HUES64 (cell line): Measurements from ENCODE around the gene CCDC40.
"Not testable (repeated sequence)": the region's sequence is repeated elsewhere in the genome, so short reads cannot be mapped to it uniquely, and the experiment has no call there.

Source experiments
- H3K27ac ChIP-seq: 2 replicates; pipeline ENCODE4 v1.7.0; 2013; ENCODE audit warnings: low read depth, low read length, inconsistent platforms
- H3K27me3 ChIP-seq: 2 replicates; pipeline ENCODE4 v1.6.1; 2013; ENCODE audit warnings: mild to moderate bottlenecking, low read length; ENCODE audit not compliant: insufficient read depth
- H3K36me3 ChIP-seq: 2 replicates; pipeline ENCODE4 v1.6.1; 2013; ENCODE audit warnings: mild to moderate bottlenecking, low read length; ENCODE audit not compliant: insufficient read depth
- H3K4me1 ChIP-seq: 2 replicates; pipeline ENCODE4 v1.6.1; 2013; ENCODE audit warnings: mild to moderate bottlenecking, low read length, moderate library complexity; ENCODE audit not compliant: insufficient read depth
- H3K4me3 ChIP-seq: 2 replicates; pipeline ENCODE4 v1.5.1; 2013; ENCODE audit warnings: mild to moderate bottlenecking, low read length, moderate library complexity
- H3K9ac ChIP-seq: 2 replicates; pipeline ENCODE4 v1.6.1; 2013; ENCODE audit warnings: mild to moderate bottlenecking, low read depth, low read length
- H3K9me3 ChIP-seq: 2 replicates; pipeline ENCODE4 v1.6.1; 2013; ENCODE audit warnings: low read depth, low read length; ENCODE audit not compliant: insufficient read depth
- WGBS: fragments of 150-250, 120-280 bp; methylation state at CpG from one replicate; pipeline ENCODE4 v1.1.7; 2013; ENCODE audit warnings: missing lambda C conversion rate; 5-methylcytosine and 5-hydroxymethylcytosine counted together

CCDC40 gene

DNA sequence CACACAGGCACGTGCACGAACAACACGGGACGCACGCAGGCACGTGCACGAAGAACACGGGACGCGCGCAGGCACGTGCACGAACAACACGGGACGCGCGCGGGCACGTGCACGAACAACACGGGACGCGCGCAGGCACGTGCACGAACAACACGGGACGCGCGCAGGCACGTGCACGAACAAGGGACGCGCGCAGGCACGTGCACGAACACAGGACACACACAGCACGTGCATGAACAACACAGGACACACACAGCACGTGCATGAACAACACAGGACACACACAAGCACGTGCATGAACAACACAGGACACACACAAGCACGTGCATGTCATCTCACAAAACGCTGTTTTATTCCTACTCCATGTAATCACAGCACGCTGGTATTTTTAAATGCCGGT is 53.7 kb downstream of the CCDC40 start:
- H3K4me1 ChIP-seq, H3K27me3 ChIP-seq, H3K36me3 ChIP-seq, H3K27ac ChIP-seq, H3K9ac ChIP-seq, H3K4me3 ChIP-seq, H3K9me3 ChIP-seq: not testable (repeated sequence)
- WGBS: 93% methylated on average over 44 of the region's 44 CpGs

GRCh38 chr17:80091376-80091775 is 54.9 kb downstream of the CCDC40 start:
- Histone ChIP-seq H3K4me3 (no peak overlapping the region), H3K9ac (no peak overlapping the region), H3K4me1 (no peaks in the 10 kb centered on the region), H3K27me3 (no peaks in the 10 kb centered on the region), H3K27ac (no peak overlapping the region), H3K9me3 (no peaks in the 10 kb centered on the region), H3K36me3 (no peaks in the 10 kb centered on the region)
- WGBS: 76% methylated on average over 4 of the region's 4 CpGs

DNA sequence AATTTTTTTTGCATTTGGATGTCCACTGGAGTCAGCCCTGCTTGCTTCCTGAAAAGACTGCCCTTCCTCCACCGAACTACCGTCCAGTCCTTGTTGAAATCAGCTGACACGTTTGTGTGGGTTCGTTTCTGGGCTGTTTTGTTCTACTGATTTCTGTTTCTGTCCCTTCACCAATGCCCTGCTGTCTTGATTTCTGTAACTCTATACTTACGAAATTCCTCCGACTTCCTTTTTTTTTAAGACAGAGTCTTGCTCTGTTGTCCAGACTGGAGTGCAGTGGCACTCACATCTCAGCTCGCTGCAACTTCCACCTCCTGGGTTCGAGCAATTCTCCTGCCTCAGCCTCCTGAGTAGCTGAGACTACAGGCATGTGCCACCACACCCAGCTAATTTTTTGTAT is 56.5 kb downstream of the CCDC40 start:
- no peaks in the 10 kb centered on the region for H3K36me3 ChIP-seq
- no peak overlapping the region for H3K27ac ChIP-seq
- H3K27me3 ChIP-seq: no peaks in the 10 kb centered on the region
- H3K4me1 ChIP-seq: no peaks in the 10 kb centered on the region
- no peak overlapping the region for H3K4me3 ChIP-seq
- no peaks in the 10 kb centered on the region for H3K9me3 ChIP-seq
- 95% methylated on average over 8 of the region's 8 CpGs for WGBS
- H3K9ac ChIP-seq: no peak overlapping the region

GRCh38 chr17:80095038-80095843 is 58.8 kb downstream of the CCDC40 start:
- no peak overlapping the region for H3K9ac ChIP-seq
- H3K27ac ChIP-seq: no peak overlapping the region
- no peaks in the 10 kb centered on the region for H3K4me1 ChIP-seq
- no peaks in the 10 kb centered on the region for H3K36me3 ChIP-seq
- H3K4me3 ChIP-seq: no peak overlapping the region
- 91% methylated on average over 37 of the region's 37 CpGs for WGBS
- H3K27me3 ChIP-seq: peaks cover 1% of the 10 kb centered on the region; the same call in 1 of the 2 replicates
- no peaks in the 10 kb centered on the region for H3K9me3 ChIP-seq

DNA sequence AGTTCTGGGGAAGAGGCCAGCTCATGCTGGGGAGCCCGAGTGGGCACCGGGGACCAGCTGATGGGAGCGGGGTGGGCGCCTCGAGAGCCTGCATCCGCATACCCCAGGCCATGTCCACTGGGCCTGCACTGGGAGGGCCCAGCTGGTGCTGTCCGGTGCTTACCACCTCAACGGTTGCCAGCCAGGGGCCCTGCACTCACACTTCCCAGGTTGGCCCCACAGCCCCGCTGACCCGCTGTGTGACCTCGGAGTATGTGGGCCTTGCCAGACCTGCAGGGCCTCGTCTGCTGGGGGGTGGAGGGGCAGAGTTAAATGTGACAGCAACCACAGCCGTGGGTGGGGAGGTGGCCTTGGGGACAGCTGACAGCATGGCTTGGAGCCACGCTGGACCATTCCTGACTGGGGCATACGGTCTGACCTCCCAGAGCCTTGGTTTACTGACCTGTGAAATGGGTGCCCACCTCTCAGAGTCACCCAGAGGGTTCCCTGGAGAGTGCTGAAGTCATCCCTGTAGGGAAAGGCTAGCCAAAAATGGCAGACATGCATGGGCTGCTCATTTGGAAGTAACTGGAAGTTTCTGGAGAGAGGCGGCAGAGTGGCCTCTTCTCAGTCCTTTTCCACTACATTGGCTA is 59.5 kb downstream of the CCDC40 start:
- no peak overlapping the region for H3K9ac ChIP-seq
- 93% methylated on average over 16 of the region's 16 CpGs for WGBS
- H3K9me3 ChIP-seq: no peaks in the 10 kb centered on the region
- no peaks in the 10 kb centered on the region for H3K36me3 ChIP-seq
- no peak overlapping the region for H3K27ac ChIP-seq
- H3K4me1 ChIP-seq: no peaks in the 10 kb centered on the region
- no peak overlapping the region for H3K4me3 ChIP-seq
- H3K27me3 ChIP-seq: peaks cover 8% of the 10 kb centered on the region

DNA sequence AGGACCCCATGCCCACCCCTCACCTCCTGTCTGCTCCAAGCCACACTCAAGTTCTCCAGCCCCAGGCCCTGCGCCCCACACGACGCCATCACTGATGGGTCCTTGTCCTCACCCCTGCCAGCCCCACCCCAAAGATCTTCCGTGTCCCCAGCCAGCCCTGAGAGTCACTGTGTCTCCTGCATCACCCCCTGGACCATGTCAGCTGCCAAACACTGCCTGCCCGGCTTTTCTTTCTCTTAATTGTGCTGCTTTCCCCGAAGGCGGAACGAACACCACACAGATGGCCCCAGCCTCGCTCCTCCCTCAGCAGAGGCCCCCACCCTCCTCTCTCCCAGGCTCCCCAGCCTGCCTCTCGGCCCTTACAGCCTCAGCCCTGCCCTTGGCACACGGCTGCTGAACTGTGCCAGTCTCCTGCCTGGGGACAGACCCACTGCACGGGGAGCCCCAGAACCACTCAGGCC is 60.1 kb downstream of the CCDC40 start:
- WGBS: 87% methylated on average over 12 of the region's 12 CpGs
- peaks cover 8% of the 10 kb centered on the region for H3K27me3 ChIP-seq
- H3K27ac ChIP-seq: no peak overlapping the region
- H3K4me3 ChIP-seq: no peak overlapping the region
- no peaks in the 10 kb centered on the region for H3K36me3 ChIP-seq
- H3K9ac ChIP-seq: no peak overlapping the region
- H3K9me3 ChIP-seq: no peaks in the 10 kb centered on the region
- no peaks in the 10 kb centered on the region for H3K4me1 ChIP-seq

DNA sequence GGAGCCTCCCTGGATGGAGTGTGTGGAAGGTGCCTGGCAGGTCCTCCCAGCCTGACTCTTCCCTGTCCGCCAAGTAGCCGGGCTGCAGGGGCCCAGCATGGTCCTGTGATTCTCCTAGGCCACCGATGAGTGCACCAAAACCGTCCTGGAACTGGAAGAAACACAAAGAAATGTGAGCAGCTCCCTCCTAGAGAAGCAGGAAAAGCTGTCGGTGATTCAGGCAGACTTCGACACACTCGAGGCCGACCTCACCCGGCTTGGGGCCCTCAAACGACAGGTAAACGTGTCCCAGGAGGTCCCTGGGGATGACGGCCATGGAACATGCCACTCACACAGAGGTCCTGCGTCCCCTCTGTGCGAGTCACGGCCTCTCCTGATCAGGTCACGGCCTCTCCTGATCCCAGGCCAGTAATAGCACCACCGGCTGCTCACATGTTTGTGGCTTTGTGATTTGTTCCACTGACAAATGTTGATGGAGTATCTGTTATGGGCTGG is 60.7 kb downstream of the CCDC40 start:
- Histone ChIP-seq H3K9me3 (no peaks in the 10 kb centered on the region), H3K4me3 (no peak overlapping the region), H3K9ac (no peak overlapping the region), H3K27me3 (peaks cover 8% of the 10 kb centered on the region), H3K27ac (no peak overlapping the region), H3K4me1 (0 out of 2 replicates have a peak, but pooled peaks cover under 1% of the 10 kb centered on the region), H3K36me3 (no peaks in the 10 kb centered on the region)
- WGBS: 94% methylated on average over 17 of the region's 17 CpGs

- Histone ChIP-seq H3K9me3 (no peaks in the 10 kb centered on the region), H3K27ac (no peak overlapping the region), H3K27me3 (peaks cover 8% of the 10 kb centered on the region), H3K36me3 (no peaks in the 10 kb centered on the region), H3K4me1 (peaks cover 8% of the 10 kb centered on the region; the same call in 1 of the 2 replicates), H3K9ac (no peak overlapping the region), H3K4me3 (no peak overlapping the region)
- 90% methylated on average over 23 of the region's 23 CpGs for WGBS
These were observed 61.6 kb downstream of the CCDC40 start for GRCh38 chr17:80097844-80098691.

DNA sequence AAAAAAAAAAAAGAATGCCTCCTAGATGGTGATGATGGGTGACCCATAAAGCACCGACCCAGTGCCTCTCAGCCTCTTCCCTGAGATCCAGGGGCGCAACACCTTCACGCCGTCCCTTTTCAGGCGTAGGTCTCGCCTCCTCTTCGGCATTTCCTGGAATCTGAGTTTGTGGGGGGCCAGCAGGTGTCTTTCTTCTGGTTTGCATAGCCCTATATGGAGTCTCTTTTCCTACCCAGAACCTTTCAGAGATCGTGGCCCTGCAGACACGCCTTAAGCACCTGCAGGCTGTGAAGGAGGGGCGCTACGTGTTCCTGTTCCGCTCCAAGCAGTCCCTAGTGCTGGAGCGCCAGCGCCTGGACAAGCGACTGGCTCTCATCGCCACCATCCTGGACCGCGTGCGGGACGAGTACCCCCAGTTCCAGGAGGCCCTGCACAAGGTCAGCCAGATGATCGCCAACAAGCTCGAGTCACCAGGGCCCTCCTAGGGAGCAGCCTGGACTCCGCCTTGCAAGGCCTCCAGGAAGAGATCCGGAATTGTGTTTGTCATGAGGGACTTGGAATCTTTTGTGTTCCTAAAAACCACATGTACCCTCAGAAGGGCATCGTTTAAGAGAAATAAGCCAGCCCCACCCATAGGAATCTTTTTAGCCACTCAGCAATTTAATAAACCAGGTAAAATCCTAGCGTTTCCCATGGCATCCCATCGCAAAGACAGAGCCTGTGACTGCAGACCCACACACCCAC is 63.0 kb downstream of the CCDC40 start:
- no peak overlapping the region for H3K9ac ChIP-seq
- WGBS: 88% methylated on average over 27 of the region's 27 CpGs
- no peak overlapping the region for H3K4me3 ChIP-seq
- H3K9me3 ChIP-seq: no peaks in the 10 kb centered on the region
- H3K4me1 ChIP-seq: peaks cover 8% of the 10 kb centered on the region; the same call in 1 of the 2 replicates
- no peaks in the 10 kb centered on the region for H3K36me3 ChIP-seq
- H3K27me3 ChIP-seq: peaks cover 8% of the 10 kb centered on the region
- H3K27ac ChIP-seq: no peak overlapping the region

GRCh38 chr17:80100035-80100323 is 63.5 kb downstream of the CCDC40 start:
- H3K9me3 ChIP-seq: no peaks in the 10 kb centered on the region
- H3K27me3 ChIP-seq: peaks cover 8% of the 10 kb centered on the region
- H3K4me3 ChIP-seq: no peak overlapping the region
- WGBS: 77% methylated on average over 4 of the region's 4 CpGs
- peaks cover 8% of the 10 kb centered on the region; the same call in 1 of the 2 replicates for H3K4me1 ChIP-seq
- no peak overlapping the region for H3K9ac ChIP-seq
- H3K36me3 ChIP-seq: no peaks in the 10 kb centered on the region
- no peak overlapping the region for H3K27ac ChIP-seq
